NCI-H526 (cell line): ENCODE data around the gene FEM1A.

ENCODE experiments used
- DNase-seq, 2 experiments: peaks; one replicate each; lab custom pipeline; 2025; lab: John Stamatoyannopoulos, UW

Gene FEM1A

DNA sequence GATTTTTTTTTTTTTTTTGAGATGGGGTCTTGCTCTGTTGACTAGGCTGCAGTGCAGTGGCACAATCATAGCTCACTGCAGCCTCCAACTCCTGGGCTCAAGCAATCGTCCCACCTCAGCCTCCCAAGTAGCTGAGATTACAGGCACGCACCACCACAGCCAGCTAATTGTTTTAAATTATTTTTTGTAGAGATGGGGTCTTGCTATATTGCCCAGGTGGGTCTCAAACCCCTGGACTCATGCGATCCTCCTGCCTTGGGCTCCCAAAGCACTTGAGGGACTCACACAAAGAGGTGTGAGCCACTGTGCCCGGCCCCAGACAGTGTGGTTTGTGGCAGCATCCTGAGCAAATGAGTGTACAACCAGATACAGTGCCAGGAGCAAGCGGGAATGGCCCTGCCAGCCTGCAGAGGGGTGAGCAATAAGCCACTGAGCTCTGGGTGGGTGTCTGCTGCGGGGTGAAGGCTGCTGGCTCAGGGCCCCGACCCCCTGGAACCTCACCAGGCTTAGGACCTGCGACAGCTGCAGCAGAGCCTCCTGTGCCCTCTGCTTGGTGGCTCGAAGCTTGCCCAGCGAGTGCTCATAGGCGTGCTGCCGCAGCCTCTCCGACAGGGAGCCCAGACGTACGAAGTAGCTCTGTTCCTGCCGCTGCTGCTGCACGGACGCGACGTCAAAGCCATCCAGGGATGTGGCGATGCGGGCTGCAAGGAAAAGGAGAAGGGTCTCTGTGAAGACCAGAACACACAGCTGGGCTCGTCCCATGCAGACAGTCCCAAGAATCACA, 55.8 kb downstream of the FEM1A start:
- DNase-seq = no peak

GRCh38 chr19:4849019-4849418, 57.5 kb downstream of the FEM1A start:
- DNase-seq = no peak
